HG02763 (cell line): Measurements from ENCODE around the gene DMAC2.
"Not testable (repeated sequence)": the region's sequence is repeated elsewhere in the genome, so short reads cannot be mapped to it uniquely, and the experiment has no call there.

ENCODE experiments used
- ATAC-seq: cut with Tn5 transposase; IDR thresholded peaks from one replicate; pipeline ENCODE4 v1.9.1; 2021; ENCODE audit warnings: mild to moderate bottlenecking, moderate library complexity; ENCODE audit not compliant: unreplicated experiment

Gene DMAC2

GRCh38 chr19:41402010-41402409 lies 37.7 kb downstream of the DMAC2 start:
- no peak for ATAC-seq

- no peak for ATAC-seq
Measured at GRCh38 chr19:41401483-41401882, 38.2 kb downstream of the DMAC2 start.

DNA sequence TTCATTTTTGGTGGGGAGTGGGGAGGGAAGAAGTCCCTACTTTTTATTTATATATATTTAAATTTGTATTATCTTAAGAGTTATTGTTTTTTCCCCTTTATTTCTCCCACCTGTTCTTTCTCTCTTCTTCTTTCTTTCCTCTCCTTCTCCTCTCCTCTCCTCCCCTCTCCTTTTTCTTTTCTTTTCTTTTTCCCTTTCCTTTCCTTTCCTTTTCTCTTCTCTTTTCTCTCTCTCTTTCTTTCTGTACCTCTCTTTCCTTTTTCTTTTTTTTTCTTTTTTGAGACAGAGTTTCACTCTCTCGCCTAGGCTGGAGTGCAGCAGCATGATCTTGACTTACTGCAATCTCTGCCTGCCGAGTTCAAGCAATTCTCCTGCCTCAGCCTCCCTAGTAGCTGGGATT lies 40.2 kb downstream of the DMAC2 start:
- no peak for ATAC-seq

- ATAC-seq = no peak
Measured at GRCh38 chr19:41399091-41399490, 40.6 kb downstream of the DMAC2 start.

- no peak for ATAC-seq
Measured at GRCh38 chr19:41398598-41398997, 41.1 kb downstream of the DMAC2 start.

- ATAC-seq = no peak
Measured at GRCh38 chr19:41398050-41398418, 41.7 kb downstream of the DMAC2 start.

- ATAC-seq = peak; percentile 95
Measured at GRCh38 chr19:41397086-41398049, 42.3 kb downstream of the DMAC2 start, which contains the start of the genes BCKDHA and EXOSC5. Gene BCKDHA (plus strand): TSS chr19:41397818. CDS start chr19:41397828, 10 bp downstream. Gene EXOSC5 (minus strand): TSS chr19:41397359. CDS start chr19:41397328, 31 bp downstream.

DNA sequence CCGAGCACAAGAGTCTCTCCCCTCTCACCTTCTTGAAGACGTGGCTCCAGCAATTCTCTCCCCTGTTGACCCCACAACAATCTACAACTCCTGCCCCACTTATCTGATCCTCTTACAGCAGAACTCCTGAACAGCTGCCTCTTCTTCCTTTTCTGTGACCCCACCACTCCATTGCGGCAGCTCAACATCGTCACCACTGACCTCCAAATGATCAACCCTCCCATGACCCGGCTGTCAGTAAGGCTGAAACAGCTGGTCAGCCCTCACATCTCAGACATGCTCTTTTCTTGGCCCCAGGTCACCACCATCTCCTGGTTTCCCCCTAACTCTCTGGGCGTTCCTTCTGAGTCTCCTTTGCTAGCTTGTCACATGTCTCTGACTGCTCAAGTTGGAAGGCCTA lies 44.4 kb downstream of the DMAC2 start:
- ATAC-seq = no peak

- no peak for ATAC-seq
Measured at GRCh38 chr19:41392775-41393174, 46.9 kb downstream of the DMAC2 start.

DNA sequence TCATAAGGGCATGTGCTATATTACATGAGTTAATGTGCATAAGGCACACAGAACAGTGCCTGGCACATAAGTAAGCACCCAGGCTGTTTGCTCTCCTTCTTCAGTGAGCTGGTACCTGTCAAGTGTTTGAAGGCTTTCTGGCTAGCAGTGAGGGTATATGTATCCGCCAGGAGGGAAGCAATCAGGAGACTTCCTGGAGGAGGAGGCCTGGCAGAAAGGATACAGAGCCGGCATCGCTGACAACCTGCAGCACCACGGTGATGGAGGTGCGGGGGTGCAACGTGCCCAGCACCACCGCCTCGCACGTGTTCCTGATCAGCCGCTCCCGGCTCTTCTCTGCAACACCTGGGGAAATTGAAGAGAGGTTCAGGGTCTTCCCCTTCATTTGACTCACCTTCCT lies 48.1 kb downstream of the DMAC2 start:
- ATAC-seq = no peak

- ATAC-seq = no peak
Measured at GRCh38 chr19:41386442-41386841, 53.3 kb downstream of the DMAC2 start.

DNA sequence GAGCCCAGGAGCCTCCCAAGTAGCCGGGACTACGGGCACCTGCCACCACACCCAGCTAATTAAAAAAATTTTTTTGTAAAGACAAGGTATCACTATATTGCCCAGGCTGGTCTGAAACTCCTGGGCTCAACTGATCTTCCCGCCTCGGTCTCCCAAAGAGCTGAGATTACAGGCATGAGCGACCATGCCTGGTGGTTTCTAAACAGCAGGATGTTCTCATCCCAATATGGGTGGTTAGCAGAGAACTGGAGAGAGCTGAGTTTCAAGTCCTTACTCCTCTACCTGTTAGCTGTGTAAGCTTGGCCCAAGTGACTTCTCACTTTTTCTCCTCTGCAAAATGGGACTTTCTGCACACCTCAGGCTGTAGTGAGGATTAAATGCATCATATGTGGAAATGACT lies 55.4 kb downstream of the DMAC2 start:
- ATAC-seq = no peak

DNA sequence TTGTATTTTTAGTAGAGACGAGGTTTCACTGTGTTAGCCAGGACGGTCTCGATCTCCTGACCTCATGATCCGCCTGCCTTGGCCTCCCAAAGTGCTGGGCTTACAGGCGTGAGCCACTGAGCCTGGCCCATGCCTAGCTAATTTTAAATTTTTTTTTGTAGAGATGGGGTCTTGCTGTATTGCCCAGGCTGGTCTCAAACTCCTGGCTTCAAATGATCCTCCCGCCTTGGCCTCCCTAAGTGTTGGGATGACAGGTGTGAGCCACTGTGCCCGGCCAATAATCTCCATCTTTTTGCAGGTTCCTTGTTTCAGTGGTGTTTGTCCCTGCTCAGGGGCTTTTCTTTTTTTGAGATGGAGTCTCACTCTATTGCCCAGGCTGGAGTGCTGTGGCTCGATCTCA lies 58.2 kb downstream of the DMAC2 start:
- ATAC-seq = not testable (repeated sequence)
